PC-9 (cell line): Measurements from ENCODE around the gene MYRIP.

Experiments used
- CTCF ChIP-seq: fragments of 200-600 bp; sonication (generic); conservative IDR thresholded peaks from 2 replicates; pipeline ENCODE4 v1.6.1; 2017; ENCODE audit warnings: mixed run types, antibody characterized with exemption, mild to moderate bottlenecking, moderate library complexity
- EZH2 ChIP-seq: fragments of 200-600 bp; sonication (generic); IDR thresholded peaks from 2 replicates; pipeline ENCODE4 v1.8.0; 2017; ENCODE audit warnings: antibody characterized with exemption, low read depth

- TF ChIP-seq CTCF (no peak), EZH2 (no peak)
Observed at GRCh38 chr3:40248591-40248990, 439.2 kb downstream of the MYRIP start.
